Activated T-helper 2 cell treated with anti-CD3 and anti-CD28 coated beads, Interferon-gamma antibody, Interleukin-2, Interleukin-4, amounts not matched to agents 10 μg/mL and 5 μg/mL and 100 μg/mL, durations not matched to agents 14 hours and 24 hours and 36 hours (primary cell): ENCODE data around the gene NFIX. TPM values are rescaled to one million over a fixed set of nuclear protein-coding genes. Genes with fewer than 3 reads are reported as not detected.

ENCODE experiments used
- DNase-seq: peaks from one replicate; pipeline ENCODE4 v3.0.0; 2021; ENCODE audit warnings: low spot score
- H3K27ac Mint-ChIP-seq: one replicate; pipeline ENCODE4 v1.8.0; 2021; ENCODE audit warnings: mixed read lengths
- H3K27me3 Mint-ChIP-seq: one replicate; pipeline ENCODE4 v1.8.0; 2021; ENCODE audit warnings: low read depth, mixed read lengths
- H3K36me3 Mint-ChIP-seq: one replicate; pipeline ENCODE4 v1.8.0; 2021; ENCODE audit warnings: low read depth, mixed read lengths
- H3K4me1 Mint-ChIP-seq: one replicate; pipeline ENCODE4 v1.8.0; 2021; ENCODE audit warnings: low read depth, mixed read lengths
- H3K4me3 Mint-ChIP-seq: one replicate; pipeline ENCODE4 v1.8.0; 2021; ENCODE audit warnings: low read depth, mild to moderate bottlenecking, moderate library complexity, mixed read lengths
- H3K9me3 Mint-ChIP-seq: one replicate; pipeline ENCODE4 v1.8.0; 2021; ENCODE audit warnings: mixed read lengths
- intact Hi-C: fragments of 100-400 bp; cut with micrococcal nuclease; formaldehyde crosslinking; loops from one replicate; pipeline ENCODE4 v1.15.1; 2023
- total RNA-seq: library from RNA; stranded (reverse); gene quantifications from 2 replicates; pipeline ENCODE4 v1.2.3, GENCODE V29; 2022

The NFIX gene
- total RNA-seq, 1 donor from 2014 or later: 2.7 TPM

- intact Hi-C loops: no loop called here
- no peak overlapping the region for H3K27ac Mint-ChIP-seq
Observed at GRCh38 chr19:13122980-13123957, 128.0 kb downstream of the NFIX start.

GRCh38 chr19:13127051-13127450 is 131.8 kb downstream of the NFIX start:
- no peaks in the 10 kb centered on the region for H3K9me3 Mint-ChIP-seq
- DNase-seq: no peak
- intact Hi-C loops: no loop called here
- no peaks in the 10 kb centered on the region for H3K27me3 Mint-ChIP-seq
- no peak overlapping the region for H3K27ac Mint-ChIP-seq
- H3K36me3 Mint-ChIP-seq: peaks cover 24% of the 10 kb centered on the region
- H3K4me3 Mint-ChIP-seq: no peak overlapping the region
- peaks cover 37% of the 10 kb centered on the region for H3K4me1 Mint-ChIP-seq

More at GRCh38 chr19:13122980-13123957, 128.0 kb downstream of the NFIX start:
- DNase-seq: no peak
- Mint-ChIP-seq H3K36me3 (peaks cover 34% of the 10 kb centered on the region), H3K4me1 (peaks cover 38% of the 10 kb centered on the region), H3K9me3 (no peaks in the 10 kb centered on the region), H3K4me3 (no peak overlapping the region), H3K27me3 (no peaks in the 10 kb centered on the region)

GRCh38 chr19:13127811-13128575 is 132.7 kb downstream of the NFIX start:
- H3K36me3 Mint-ChIP-seq: peaks cover 26% of the 10 kb centered on the region
- intact Hi-C loops: no loop called here
- no peaks in the 10 kb centered on the region for H3K27me3 Mint-ChIP-seq
- H3K4me3 Mint-ChIP-seq: no peak overlapping the region
- peak overlapping the region; percentile 73 for H3K27ac Mint-ChIP-seq
- H3K9me3 Mint-ChIP-seq: no peaks in the 10 kb centered on the region
- peaks cover 36% of the 10 kb centered on the region for H3K4me1 Mint-ChIP-seq
- no peak for DNase-seq

- Mint-ChIP-seq H3K9me3 (no peaks in the 10 kb centered on the region), H3K4me1 (peaks cover 41% of the 10 kb centered on the region), H3K27me3 (no peaks in the 10 kb centered on the region), H3K4me3 (no peak overlapping the region), H3K36me3 (peaks cover 28% of the 10 kb centered on the region), H3K27ac (peak overlapping the region; percentile 73)
- DNase-seq: no peak
- intact Hi-C loops: no loop called here
Observed at GRCh38 chr19:13128583-13128982, 133.3 kb downstream of the NFIX start.

GRCh38 chr19:13129384-13129783 is 134.1 kb downstream of the NFIX start:
- intact Hi-C loops: no loop called here
- Mint-ChIP-seq H3K4me3 (no peak overlapping the region), H3K9me3 (no peaks in the 10 kb centered on the region), H3K27me3 (no peaks in the 10 kb centered on the region), H3K36me3 (peaks cover 35% of the 10 kb centered on the region), H3K27ac (no peak overlapping the region), H3K4me1 (peaks cover 43% of the 10 kb centered on the region)
- no peak for DNase-seq

- Mint-ChIP-seq H3K4me3 (no peak overlapping the region), H3K27me3 (no peaks in the 10 kb centered on the region), H3K36me3 (peaks cover 38% of the 10 kb centered on the region), H3K9me3 (no peaks in the 10 kb centered on the region), H3K27ac (peak overlapping the region; percentile 82), H3K4me1 (peaks cover 43% of the 10 kb centered on the region)
- no peak for DNase-seq
- intact Hi-C loops: no loop called here
Observed at GRCh38 chr19:13130886-13131490, 135.7 kb downstream of the NFIX start.

GRCh38 chr19:13132471-13133180 is 137.4 kb downstream of the NFIX start:
- DNase-seq: peak; percentile 70
- Mint-ChIP-seq H3K9me3 (no peaks in the 10 kb centered on the region), H3K4me3 (peak overlapping the region; percentile 78), H3K27me3 (no peaks in the 10 kb centered on the region), H3K4me1 (peaks cover 42% of the 10 kb centered on the region), H3K27ac (peak overlapping the region; percentile 98), H3K36me3 (peaks cover 53% of the 10 kb centered on the region)
- intact Hi-C loops: loop anchor here (1.0 to 2.0 kb wide), 3 partner anchors 14 to 32 kb away; partner anchors contain the start of gene NACC1

GRCh38 chr19:13133241-13133870 is 138.1 kb downstream of the NFIX start:
- Mint-ChIP-seq H3K9me3 (no peaks in the 10 kb centered on the region), H3K36me3 (peaks cover 58% of the 10 kb centered on the region), H3K4me3 (peak overlapping the region; percentile 78), H3K27me3 (no peaks in the 10 kb centered on the region), H3K27ac (peak overlapping the region; percentile 98), H3K4me1 (peaks cover 37% of the 10 kb centered on the region)
- intact Hi-C loops: loop anchor here (2.0 kb wide), 1 partner anchor 33 kb away; no protein-coding TSS in a partner anchor
- no peak for DNase-seq

GRCh38 chr19:13134626-13135025 is 139.4 kb downstream of the NFIX start:
- intact Hi-C loops: no loop called here
- DNase-seq: no peak
- H3K27me3 Mint-ChIP-seq: no peaks in the 10 kb centered on the region
- peaks cover 31% of the 10 kb centered on the region for H3K4me1 Mint-ChIP-seq
- no peak overlapping the region for H3K4me3 Mint-ChIP-seq
- H3K27ac Mint-ChIP-seq: no peak overlapping the region
- H3K36me3 Mint-ChIP-seq: peaks cover 61% of the 10 kb centered on the region
- no peaks in the 10 kb centered on the region for H3K9me3 Mint-ChIP-seq

- Mint-ChIP-seq H3K27me3 (no peaks in the 10 kb centered on the region), H3K4me3 (no peak overlapping the region), H3K36me3 (peaks cover 61% of the 10 kb centered on the region), H3K27ac (no peak overlapping the region), H3K9me3 (no peaks in the 10 kb centered on the region), H3K4me1 (peaks cover 27% of the 10 kb centered on the region)
- no peak for DNase-seq
- intact Hi-C loops: no loop called here
Observed at GRCh38 chr19:13135068-13136062, 140.1 kb downstream of the NFIX start.

GRCh38 chr19:13137290-13137794 is 142.1 kb downstream of the NFIX start:
- Mint-ChIP-seq H3K36me3 (peaks cover 62% of the 10 kb centered on the region), H3K4me1 (peaks cover 18% of the 10 kb centered on the region), H3K4me3 (no peak overlapping the region), H3K27ac (no peak overlapping the region), H3K27me3 (no peaks in the 10 kb centered on the region), H3K9me3 (no peaks in the 10 kb centered on the region)
- intact Hi-C loops: no loop called here
- no peak for DNase-seq
